Mucosa of descending colon (tissue), 3 donors: Measurements from ENCODE around the gene INPP4A. TPM values are rescaled to one million over a fixed set of nuclear protein-coding genes. Genes with fewer than 3 reads are reported as not detected.

ENCODE experiments used
- ATAC-seq: fragments of 200-7000 bp; cut with Tn5 transposase; one replicate; pipeline ENCODE4 v1.9.1; 2020; ENCODE audit warnings: mild to moderate bottlenecking, moderate library complexity
- DNase-seq, 3 donors: peaks; one replicate each; pipeline ENCODE4 v3.0.0-alpha.2; 2020
- H3K36me3 ChIP-seq: fragments of 200-600 bp; one replicate; pipeline ENCODE4 v1.8.0; 2021; ENCODE audit warnings: low read depth, mild to moderate bottlenecking
- H3K4me1 ChIP-seq: fragments of 200-600 bp; one replicate; pipeline ENCODE4 v1.8.0; 2021; ENCODE audit warnings: low read depth, mild to moderate bottlenecking
- H3K4me3 ChIP-seq: fragments of 200-600 bp; one replicate; pipeline ENCODE4 v1.8.0; 2021; ENCODE audit warnings: mild to moderate bottlenecking
- H3K9me3 ChIP-seq: fragments of 200-600 bp; one replicate; pipeline ENCODE4 v1.8.0; 2021; ENCODE audit warnings: mild to moderate bottlenecking
- intact Hi-C, 2 donors: fragments of 100-400 bp; cut with DNase I in 1 of 2; cut with micrococcal nuclease in 1 of 2; formaldehyde crosslinking; loops; one replicate each; pipeline versions ENCODE4 v1.11.0 to v1.11.1; 2022; cut with DNase I, micrococcal nuclease
- total RNA-seq, 3 donors: library from RNA; stranded (reverse); fragmentation: NEBNext Ultra II Directional in 2 of 3; extraction: Animal tissue kit (Norgen Biotek cat#: 25700) in 2 of 3; gene quantifications; one replicate each; pipeline versions ENCODE4 v1.2.1 to v1.2.4, GENCODE V29; 2021 to 2023
- TF ChIP-seq, protein P1 (sequence below): fragments of 200-600 bp; IDR thresholded peaks from one replicate; pipeline ENCODE4 v1.8.0; 2022; ENCODE audit warnings: antibody characterized with exemption, mild to moderate bottlenecking
- donor health status: DM: no; HTN: no; CAD: no; lungs with moderate emphysema.
- donor health status: DM: no; HTN: no; CAD: no.
- donor health status: DM: no; HTN: yes; CAD: no.

Gene INPP4A
- total RNA-seq, 3 donors from 2014 or later = 18.2 to 39.8 (median 19.1) TPM

DNA sequence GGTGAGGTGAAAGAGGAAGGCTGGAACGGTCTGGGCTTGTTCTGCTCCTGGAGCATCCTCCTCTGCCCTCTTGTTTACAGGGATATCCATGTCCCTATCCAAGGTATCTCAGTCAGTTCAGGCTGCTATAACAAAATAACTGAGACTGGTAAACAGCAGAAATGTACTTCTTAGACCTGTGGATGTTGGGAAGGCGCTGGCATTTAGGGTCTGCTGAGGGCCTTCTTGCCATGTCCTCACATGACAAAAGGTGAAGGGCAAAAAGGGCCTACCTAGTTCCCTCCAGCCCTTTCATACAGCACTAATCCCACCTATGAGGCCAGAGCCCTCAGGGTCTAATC, 65.6 kb downstream of the INPP4A start:
- Histone ChIP-seq H3K4me1 (peaks cover 13% of the 10 kb centered on the region), H3K36me3 (no peaks in the 10 kb centered on the region), H3K4me3 (no peak overlapping the region), H3K9me3 (no peaks in the 10 kb centered on the region)
- intact Hi-C loops = no loop called here
- no peak for ATAC-seq
- DNase-seq = no peak
- TF ChIP-seq, protein P1, sequence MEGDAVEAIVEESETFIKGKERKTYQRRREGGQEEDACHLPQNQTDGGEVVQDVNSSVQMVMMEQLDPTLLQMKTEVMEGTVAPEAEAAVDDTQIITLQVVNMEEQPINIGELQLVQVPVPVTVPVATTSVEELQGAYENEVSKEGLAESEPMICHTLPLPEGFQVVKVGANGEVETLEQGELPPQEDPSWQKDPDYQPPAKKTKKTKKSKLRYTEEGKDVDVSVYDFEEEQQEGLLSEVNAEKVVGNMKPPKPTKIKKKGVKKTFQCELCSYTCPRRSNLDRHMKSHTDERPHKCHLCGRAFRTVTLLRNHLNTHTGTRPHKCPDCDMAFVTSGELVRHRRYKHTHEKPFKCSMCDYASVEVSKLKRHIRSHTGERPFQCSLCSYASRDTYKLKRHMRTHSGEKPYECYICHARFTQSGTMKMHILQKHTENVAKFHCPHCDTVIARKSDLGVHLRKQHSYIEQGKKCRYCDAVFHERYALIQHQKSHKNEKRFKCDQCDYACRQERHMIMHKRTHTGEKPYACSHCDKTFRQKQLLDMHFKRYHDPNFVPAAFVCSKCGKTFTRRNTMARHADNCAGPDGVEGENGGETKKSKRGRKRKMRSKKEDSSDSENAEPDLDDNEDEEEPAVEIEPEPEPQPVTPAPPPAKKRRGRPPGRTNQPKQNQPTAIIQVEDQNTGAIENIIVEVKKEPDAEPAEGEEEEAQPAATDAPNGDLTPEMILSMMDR = no peak

DNA sequence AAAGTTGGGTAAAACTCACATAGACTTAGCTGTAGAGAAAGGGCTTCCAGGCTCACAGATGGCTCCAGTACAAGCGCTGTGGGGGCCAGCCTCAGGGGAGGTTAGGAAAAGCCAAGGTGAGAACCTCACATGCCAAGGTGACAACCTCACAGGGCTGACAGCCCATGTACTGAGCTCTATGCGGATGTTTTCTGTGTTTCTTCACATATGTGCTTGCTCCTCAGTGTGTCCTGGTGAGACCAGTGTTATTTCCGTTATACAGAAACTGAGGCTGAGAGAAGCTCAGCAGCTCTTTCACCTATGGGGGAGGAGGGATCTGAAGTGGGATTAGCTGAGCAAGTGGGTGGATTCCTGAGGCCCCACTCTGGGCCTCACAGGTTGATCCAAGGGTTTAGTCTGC, 67.3 kb downstream of the INPP4A start:
- TF ChIP-seq, protein P1 = no peak
- H3K36me3 ChIP-seq = no peaks in the 10 kb centered on the region
- DNase-seq = no peak
- intact Hi-C loops = no loop called here
- H3K4me3 ChIP-seq = no peak overlapping the region
- H3K9me3 ChIP-seq = no peaks in the 10 kb centered on the region
- ATAC-seq = no peak
- H3K4me1 ChIP-seq = peaks cover 3% of the 10 kb centered on the region

DNA sequence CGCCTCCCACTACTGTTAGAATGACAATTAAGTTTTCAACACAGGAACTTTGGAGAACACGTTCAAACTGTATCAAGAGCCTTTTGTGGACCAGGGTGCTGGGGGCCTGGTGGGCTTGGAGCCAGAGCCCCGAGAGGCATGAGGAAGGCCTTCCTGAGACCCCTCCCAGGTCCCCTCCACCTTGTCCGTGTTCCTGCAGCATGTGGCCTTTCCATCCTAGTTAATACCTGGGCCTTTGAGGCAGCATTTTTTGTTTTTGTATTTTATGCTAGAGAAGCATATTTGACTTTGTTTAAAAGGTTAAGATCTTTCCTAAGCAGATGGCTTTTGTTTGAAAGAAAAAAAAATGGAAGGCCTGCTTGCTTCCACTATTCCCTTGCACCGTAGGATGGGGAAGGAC, 68.0 kb downstream of the INPP4A start:
- peaks cover 3% of the 10 kb centered on the region for H3K4me1 ChIP-seq
- H3K36me3 ChIP-seq = no peaks in the 10 kb centered on the region
- ATAC-seq = no peak
- intact Hi-C loops = no loop called here
- no peak overlapping the region for H3K4me3 ChIP-seq
- no peak for DNase-seq
- H3K9me3 ChIP-seq = no peaks in the 10 kb centered on the region
- TF ChIP-seq, protein P1 = no peak

DNA sequence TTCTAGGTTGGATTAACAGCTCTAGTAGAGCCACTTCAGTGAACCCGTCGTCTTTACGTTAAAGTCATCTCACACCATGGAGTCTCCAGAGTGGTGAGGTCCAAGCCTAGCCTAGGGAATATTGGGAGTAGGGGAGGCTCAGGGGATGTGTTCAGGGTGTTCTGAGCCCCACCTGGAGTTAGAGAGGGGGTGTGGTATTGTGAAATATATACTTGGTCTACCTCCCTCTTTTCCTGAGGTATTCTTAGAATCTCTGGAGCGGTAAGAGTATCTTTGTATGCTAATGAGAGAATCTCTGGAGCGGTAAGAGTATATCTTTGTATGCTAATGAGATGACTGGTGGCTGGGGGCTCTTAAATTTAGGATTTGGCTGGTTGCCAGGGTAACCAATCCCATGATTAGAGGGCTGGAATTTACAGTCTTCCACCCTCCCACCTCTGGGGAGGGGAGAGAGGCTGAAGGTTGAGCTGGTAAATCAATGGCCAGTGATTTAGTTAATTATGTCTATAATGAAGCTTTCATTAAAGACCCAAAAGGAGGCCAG, 69.5 kb downstream of the INPP4A start:
- intact Hi-C loops = no loop called here
- TF ChIP-seq, protein P1 = no peak
- no peaks in the 10 kb centered on the region for H3K36me3 ChIP-seq
- no peaks in the 10 kb centered on the region for H3K9me3 ChIP-seq
- ATAC-seq (no peak), DNase-seq (no peak)
- H3K4me1 ChIP-seq = peaks cover 3% of the 10 kb centered on the region
- H3K4me3 ChIP-seq = no peak overlapping the region

DNA sequence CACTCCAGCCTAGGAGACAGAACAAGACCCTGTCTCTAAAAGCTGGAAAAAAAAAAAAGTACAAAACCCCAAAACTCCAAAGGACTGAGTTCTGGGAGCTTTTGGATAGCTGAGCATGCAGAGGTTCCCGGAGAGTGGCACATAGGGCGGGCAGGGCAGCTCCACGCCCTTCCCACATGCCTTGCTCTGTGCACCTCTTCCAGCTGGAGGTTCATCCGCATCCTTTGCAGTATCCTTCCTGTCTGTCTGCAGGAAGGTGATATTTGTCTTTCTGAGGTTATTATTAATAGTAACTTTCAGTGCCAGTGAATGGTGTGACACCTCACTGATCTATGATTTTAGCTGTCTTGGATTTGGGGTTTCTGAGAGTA, 70.2 kb downstream of the INPP4A start:
- intact Hi-C loops = no loop called here
- Histone ChIP-seq H3K4me3 (no peak overlapping the region), H3K36me3 (no peaks in the 10 kb centered on the region), H3K4me1 (peaks cover 3% of the 10 kb centered on the region), H3K9me3 (no peaks in the 10 kb centered on the region)
- TF ChIP-seq, protein P1 = no peak
- no peak for ATAC-seq
- DNase-seq = no peak
